Activated T-cell treated with anti-CD3 and anti-CD28 coated beads, Interleukin-2, amount 50 U/mL, for 24 hours (primary cell): Measurements from ENCODE around the gene MILR1.

Experiments used
- DNase-seq: peaks from one replicate; pipeline ENCODE4 v3.0.0-alpha.2; 2020
- H3K27ac Mint-ChIP-seq: 2 replicates; pipeline ENCODE4 v1.8.0; 2020; ENCODE audit warnings: mild to moderate bottlenecking, mixed read lengths
- H3K27me3 Mint-ChIP-seq: 2 replicates; pipeline ENCODE4 v1.8.0; 2020; ENCODE audit warnings: mixed read lengths
- H3K36me3 Mint-ChIP-seq: 2 replicates; pipeline ENCODE4 v1.8.0; 2020; ENCODE audit warnings: low read depth, mixed read lengths
- H3K4me1 Mint-ChIP-seq: 2 replicates; pipeline ENCODE4 v1.8.0; 2020; ENCODE audit warnings: low read depth, mixed read lengths
- H3K4me3 Mint-ChIP-seq: 2 replicates; pipeline ENCODE4 v1.8.0; 2020; ENCODE audit warnings: mild to moderate bottlenecking, moderate library complexity, mixed read lengths
- H3K9me3 Mint-ChIP-seq: 2 replicates; pipeline ENCODE4 v1.8.0; 2020; ENCODE audit warnings: mixed read lengths

MILR1 gene

GRCh38 chr17:64507413-64507782, 58.5 kb downstream of the MILR1 start:
- no peaks in the 10 kb centered on the region for H3K9me3 Mint-ChIP-seq
- peak overlapping the region; percentile 100 for H3K27ac Mint-ChIP-seq
- H3K27me3 Mint-ChIP-seq, result no peaks in the 10 kb centered on the region
- H3K36me3 Mint-ChIP-seq, result peaks cover 90% of the 10 kb centered on the region
- peak overlapping the region; percentile 98 for H3K4me3 Mint-ChIP-seq
- H3K4me1 Mint-ChIP-seq, result peaks cover 48% of the 10 kb centered on the region
- DNase-seq, result peak; percentile 35

- Mint-ChIP-seq H3K36me3 (peaks cover 90% of the 10 kb centered on the region), H3K9me3 (no peaks in the 10 kb centered on the region)
These were observed 59.8 kb downstream of the MILR1 start for GRCh38 chr17:64508683-64509082.

GRCh38 chr17:64509179-64509578, 60.3 kb downstream of the MILR1 start:
- Mint-ChIP-seq H3K9me3 (no peaks in the 10 kb centered on the region), H3K27me3 (no peaks in the 10 kb centered on the region), H3K27ac (no peak overlapping the region), H3K4me1 (peaks cover 39% of the 10 kb centered on the region), H3K36me3 (peaks cover 90% of the 10 kb centered on the region), H3K4me3 (no peak overlapping the region)
- DNase-seq, result no peak

More at GRCh38 chr17:64508683-64509082, 59.8 kb downstream of the MILR1 start:
- Mint-ChIP-seq H3K4me3 (peak overlapping the region; percentile 98), H3K27ac (peak overlapping the region; percentile 57), H3K4me1 (peaks cover 42% of the 10 kb centered on the region), H3K27me3 (no peaks in the 10 kb centered on the region)
- no peak for DNase-seq

GRCh38 chr17:64515419-64515818, 66.5 kb downstream of the MILR1 start:
- Mint-ChIP-seq H3K9me3 (no peaks in the 10 kb centered on the region), H3K36me3 (peaks cover 92% of the 10 kb centered on the region), H3K27ac (peak overlapping the region; percentile 36), H3K4me1 (peaks cover 32% of the 10 kb centered on the region), H3K27me3 (no peaks in the 10 kb centered on the region), H3K4me3 (no peak overlapping the region)
- DNase-seq, result no peak

GRCh38 chr17:64515829-64516228, 66.9 kb downstream of the MILR1 start:
- Mint-ChIP-seq H3K27me3 (no peaks in the 10 kb centered on the region), H3K4me1 (peaks cover 32% of the 10 kb centered on the region)

More at GRCh38 chr17:64515829-64516228, 66.9 kb downstream of the MILR1 start:
- no peaks in the 10 kb centered on the region for H3K9me3 Mint-ChIP-seq
- H3K36me3 Mint-ChIP-seq, result peaks cover 92% of the 10 kb centered on the region
- H3K4me3 Mint-ChIP-seq, result no peak overlapping the region
- peak overlapping the region; percentile 36 for H3K27ac Mint-ChIP-seq
- DNase-seq, result no peak
